Keratinocyte (primary cell): ENCODE data around the gene TRIM56.

Source experiments
- EZH2 ChIP-seq: IDR thresholded peaks from one replicate; pipeline ENCODE4 v1.6.1; 2012; ENCODE audit warnings: inconsistent platforms, mild to moderate bottlenecking, low read length, moderate library complexity
- TF ChIP-seq, protein P1 (sequence below), 3 experiments: IDR thresholded peaks in 1 of 3; conservative IDR thresholded peaks in 1 of 3; optimal IDR thresholded peaks in 1 of 3; 2 replicates in 2 of 3; 3 replicates in 1 of 3; pipeline versions ENCODE3 to v1.5.1; 2011; ENCODE audit warnings: low read length in 3 of 3, mild to moderate bottlenecking in 3 of 3, moderate library complexity in 2 of 3, control low read depth in 1 of 3, inconsistent platforms in 1 of 3; ENCODE audit not compliant: insufficient read depth in 2 of 3; ENCODE audit errors: extremely low read depth in 1 of 3

DNA sequence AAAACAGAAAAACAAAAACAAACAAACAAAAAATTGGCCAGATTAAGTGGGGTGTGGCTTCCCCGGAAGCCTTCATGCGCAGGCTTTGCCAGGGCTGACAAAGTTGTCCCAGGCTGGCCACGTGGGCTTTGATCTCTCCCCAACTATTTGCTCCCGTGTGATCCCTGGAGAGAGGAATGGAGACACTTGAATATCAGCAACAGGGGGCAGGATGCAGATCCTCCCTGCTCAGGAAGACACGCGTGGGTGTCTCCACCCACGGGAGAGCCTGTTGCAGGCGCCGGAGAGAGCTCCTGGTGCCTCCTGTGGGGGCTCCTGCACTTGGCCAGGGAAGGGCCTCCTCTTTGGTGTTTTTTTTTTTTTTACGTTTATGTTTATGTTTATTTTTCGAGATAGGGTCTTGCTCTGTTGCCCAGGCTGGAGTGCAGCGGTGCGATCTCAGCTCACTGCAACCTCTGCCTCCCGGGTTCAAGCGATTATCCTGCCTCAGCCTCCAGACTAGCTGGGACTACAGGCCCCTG, 19.0 kb downstream of the TRIM56 start:
- TF ChIP-seq, protein P1, sequence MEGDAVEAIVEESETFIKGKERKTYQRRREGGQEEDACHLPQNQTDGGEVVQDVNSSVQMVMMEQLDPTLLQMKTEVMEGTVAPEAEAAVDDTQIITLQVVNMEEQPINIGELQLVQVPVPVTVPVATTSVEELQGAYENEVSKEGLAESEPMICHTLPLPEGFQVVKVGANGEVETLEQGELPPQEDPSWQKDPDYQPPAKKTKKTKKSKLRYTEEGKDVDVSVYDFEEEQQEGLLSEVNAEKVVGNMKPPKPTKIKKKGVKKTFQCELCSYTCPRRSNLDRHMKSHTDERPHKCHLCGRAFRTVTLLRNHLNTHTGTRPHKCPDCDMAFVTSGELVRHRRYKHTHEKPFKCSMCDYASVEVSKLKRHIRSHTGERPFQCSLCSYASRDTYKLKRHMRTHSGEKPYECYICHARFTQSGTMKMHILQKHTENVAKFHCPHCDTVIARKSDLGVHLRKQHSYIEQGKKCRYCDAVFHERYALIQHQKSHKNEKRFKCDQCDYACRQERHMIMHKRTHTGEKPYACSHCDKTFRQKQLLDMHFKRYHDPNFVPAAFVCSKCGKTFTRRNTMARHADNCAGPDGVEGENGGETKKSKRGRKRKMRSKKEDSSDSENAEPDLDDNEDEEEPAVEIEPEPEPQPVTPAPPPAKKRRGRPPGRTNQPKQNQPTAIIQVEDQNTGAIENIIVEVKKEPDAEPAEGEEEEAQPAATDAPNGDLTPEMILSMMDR (optimal IDR thresholded peaks at IDR 0.05 in 1 of 3, IDR thresholded peaks at IDR 0.05 in 1 of 3, conservative IDR thresholded peaks at IDR 0.05 in 1 of 3; ENCODE audit: extremely low read depth in 1 of 3, insufficient read depth in 2 of 3, low read length in 3 of 3) = no peak
- no peak for TF ChIP-seq EZH2
